ENCODE measurements around the gene IQGAP3. TPM values are rescaled to one million over a fixed set of nuclear protein-coding genes. Genes with fewer than 3 reads are reported as not detected.

Gene IQGAP3
- total RNA-seq, 1 donor from 2014 or later: 43.1 TPM

DNA sequence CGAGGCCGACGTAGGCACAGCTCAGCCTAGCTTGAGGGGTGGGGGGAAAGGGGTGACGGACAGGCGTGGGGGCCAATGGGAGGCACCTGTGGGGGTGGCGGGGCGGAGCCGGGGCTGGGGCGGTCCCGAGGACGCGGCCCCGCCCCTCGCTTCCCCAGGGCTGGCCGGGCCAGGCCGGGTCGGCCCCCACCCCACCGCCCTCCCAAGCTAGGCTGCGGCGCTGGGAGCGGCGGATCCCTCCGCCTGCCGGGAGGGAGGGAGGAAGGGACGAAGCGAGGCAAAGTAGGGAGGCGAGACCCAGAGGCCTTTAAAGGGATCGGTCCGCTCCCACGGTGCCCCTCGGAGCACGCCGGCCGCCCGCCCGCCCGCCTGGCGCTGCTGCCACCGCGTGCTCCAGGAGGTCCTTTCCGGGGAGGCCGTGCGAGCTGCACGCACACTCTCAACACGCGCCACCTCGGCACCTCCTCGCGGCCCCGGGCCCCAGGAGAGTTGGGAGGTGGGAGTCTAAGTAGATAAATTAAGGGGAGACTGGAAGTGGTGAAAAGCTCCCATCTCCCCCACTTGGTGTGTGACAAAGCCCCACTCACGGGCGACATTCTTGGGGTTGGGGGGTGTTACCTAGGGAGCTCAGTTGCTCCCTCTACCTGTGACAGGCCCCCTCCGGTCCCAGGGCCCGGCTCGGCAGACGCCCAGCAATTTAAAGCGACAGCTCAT, 71.4 kb downstream of the IQGAP3 start:
- H3K27ac Mint-ChIP-seq (ENCODE audit: unreplicated experiment): peak overlapping the region; percentile 81
- TF ChIP-seq, protein P1, sequence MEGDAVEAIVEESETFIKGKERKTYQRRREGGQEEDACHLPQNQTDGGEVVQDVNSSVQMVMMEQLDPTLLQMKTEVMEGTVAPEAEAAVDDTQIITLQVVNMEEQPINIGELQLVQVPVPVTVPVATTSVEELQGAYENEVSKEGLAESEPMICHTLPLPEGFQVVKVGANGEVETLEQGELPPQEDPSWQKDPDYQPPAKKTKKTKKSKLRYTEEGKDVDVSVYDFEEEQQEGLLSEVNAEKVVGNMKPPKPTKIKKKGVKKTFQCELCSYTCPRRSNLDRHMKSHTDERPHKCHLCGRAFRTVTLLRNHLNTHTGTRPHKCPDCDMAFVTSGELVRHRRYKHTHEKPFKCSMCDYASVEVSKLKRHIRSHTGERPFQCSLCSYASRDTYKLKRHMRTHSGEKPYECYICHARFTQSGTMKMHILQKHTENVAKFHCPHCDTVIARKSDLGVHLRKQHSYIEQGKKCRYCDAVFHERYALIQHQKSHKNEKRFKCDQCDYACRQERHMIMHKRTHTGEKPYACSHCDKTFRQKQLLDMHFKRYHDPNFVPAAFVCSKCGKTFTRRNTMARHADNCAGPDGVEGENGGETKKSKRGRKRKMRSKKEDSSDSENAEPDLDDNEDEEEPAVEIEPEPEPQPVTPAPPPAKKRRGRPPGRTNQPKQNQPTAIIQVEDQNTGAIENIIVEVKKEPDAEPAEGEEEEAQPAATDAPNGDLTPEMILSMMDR (conservative IDR thresholded peaks at IDR 0.05): peak; percentile 63
- H3K36me3 Mint-ChIP-seq (ENCODE audit: low read depth): no peaks in the 10 kb centered on the region
- peaks cover 67% of the 10 kb centered on the region for H3K4me1 Mint-ChIP-seq
- no peaks in the 10 kb centered on the region for H3K27me3 Mint-ChIP-seq (ENCODE audit: low read depth)
- peak; percentile 90 for DNase-seq (ENCODE audit: low read depth, low spot score)
- H3K9me3 Mint-ChIP-seq: no peaks in the 10 kb centered on the region
- peak overlapping the region; percentile 94 for H3K4me3 Mint-ChIP-seq

DNA sequence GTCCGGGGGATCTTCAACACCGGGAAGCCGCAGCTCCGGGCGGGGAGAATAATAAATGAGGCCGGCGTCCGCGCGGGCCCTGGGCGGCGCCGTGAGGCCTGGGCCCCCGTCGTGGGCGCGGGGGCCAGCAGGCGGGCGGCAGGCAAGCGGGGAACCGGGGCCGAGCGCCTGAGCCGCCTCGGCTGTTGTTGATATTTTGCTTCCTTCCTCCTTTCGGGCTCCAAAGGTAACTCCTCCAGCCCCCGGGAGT, 71.9 kb downstream of the IQGAP3 start, which contains the start of gene MEF2D:
TSS of gene MEF2D (minus strand) at position 233 of the 250 bp plus-strand sequence. CDS start 17,483 bp downstream, outside the sequence.
- Mint-ChIP-seq H3K4me1 (peaks cover 66% of the 10 kb centered on the region), H3K27me3 (ENCODE audit: low read depth) (no peaks in the 10 kb centered on the region)
- TF ChIP-seq, protein P1 (conservative IDR thresholded peaks at IDR 0.05): no peak

DNA sequence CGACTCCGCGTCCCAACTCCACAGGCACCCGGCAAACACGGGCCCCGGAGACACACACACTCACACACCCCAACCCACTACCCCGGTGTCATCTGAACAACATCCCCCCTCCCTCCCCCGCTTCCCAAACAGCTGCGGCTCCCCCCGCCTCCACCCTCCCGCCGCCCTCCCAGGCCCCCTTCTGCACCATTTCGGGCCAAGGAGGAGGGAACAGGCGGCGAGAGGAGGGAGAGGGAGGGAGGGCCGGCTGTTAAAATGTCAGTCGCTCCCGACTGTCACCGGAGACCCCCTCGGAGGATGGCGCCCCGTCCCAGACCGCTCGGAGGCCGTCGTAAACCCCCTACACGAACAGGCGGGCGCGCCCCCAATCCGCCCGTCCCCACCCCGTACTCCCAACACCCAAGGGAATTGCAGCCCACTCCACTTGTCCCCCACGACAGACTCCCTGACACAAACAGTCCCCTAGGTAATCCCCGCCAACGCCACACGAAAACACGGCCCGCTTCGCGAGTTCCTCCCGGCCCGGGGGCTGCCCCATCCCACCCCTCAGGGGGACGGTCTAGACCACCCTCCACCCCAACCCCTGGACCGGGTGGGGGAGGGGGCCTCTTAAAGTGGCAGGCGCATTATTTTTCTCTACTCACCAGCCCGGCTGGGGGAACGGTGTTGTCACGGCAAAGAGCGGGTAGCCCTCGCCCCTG, 72.4 kb downstream of the IQGAP3 start:
- peak; percentile 49 for DNase-seq (ENCODE audit: low read depth, low spot score)
- TF ChIP-seq, protein P1 (conservative IDR thresholded peaks at IDR 0.05): no peak
- Mint-ChIP-seq H3K9me3 (no peaks in the 10 kb centered on the region), H3K4me3 (peak overlapping the region; percentile 94), H3K4me1 (peaks cover 61% of the 10 kb centered on the region), H3K36me3 (ENCODE audit: low read depth) (no peaks in the 10 kb centered on the region), H3K27me3 (ENCODE audit: low read depth) (no peaks in the 10 kb centered on the region), H3K27ac (ENCODE audit: unreplicated experiment) (no peak overlapping the region)

More for the DNA sequence above, 71.9 kb downstream of the IQGAP3 start, which contains the start of gene MEF2D:
- no peaks in the 10 kb centered on the region for H3K36me3 Mint-ChIP-seq (ENCODE audit: low read depth)
- DNase-seq (ENCODE audit: low read depth, low spot score): no peak
- H3K27ac Mint-ChIP-seq (ENCODE audit: unreplicated experiment): peak within 1 kb of the TSS; percentile 81
- peak within 1 kb of the TSS; percentile 94 for H3K4me3 Mint-ChIP-seq
- no peaks in the 10 kb centered on the region for H3K9me3 Mint-ChIP-seq

DNA sequence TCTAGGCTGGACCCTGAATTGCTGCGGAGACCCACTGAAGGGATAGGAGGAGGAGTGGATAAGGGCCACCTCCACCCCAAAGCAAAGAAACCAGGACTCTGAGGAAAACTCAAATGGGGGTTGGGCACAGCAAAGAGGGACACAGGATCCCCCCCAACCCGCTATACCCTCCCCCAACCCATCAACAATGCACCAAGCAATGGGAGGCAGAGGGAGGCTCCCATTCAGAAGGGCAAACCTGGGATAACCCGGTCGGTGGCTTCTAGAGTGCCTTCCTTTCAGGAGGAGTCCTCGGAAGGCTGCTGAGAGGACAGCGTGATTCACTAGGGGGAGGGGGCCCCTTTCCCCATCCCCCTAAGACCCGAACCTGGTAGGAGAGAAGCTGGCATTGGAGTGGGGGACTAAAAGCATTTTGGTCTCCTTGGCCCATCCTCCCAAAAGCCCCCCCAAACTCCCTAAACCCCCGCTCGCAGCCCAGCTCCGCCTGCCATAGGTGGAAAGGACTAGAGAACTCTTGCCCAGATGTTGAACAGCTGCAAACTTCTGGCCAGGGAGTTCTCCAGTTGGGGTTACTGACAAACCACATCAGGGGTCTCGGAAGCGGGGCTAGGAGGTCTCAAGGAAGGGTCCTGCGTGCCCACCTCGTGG, 73.0 kb downstream of the IQGAP3 start:
- Mint-ChIP-seq H3K9me3 (no peaks in the 10 kb centered on the region), H3K27ac (ENCODE audit: unreplicated experiment) (peak overlapping the region; percentile 84), H3K36me3 (ENCODE audit: low read depth) (no peaks in the 10 kb centered on the region), H3K27me3 (ENCODE audit: low read depth) (no peaks in the 10 kb centered on the region), H3K4me1 (peaks cover 56% of the 10 kb centered on the region), H3K4me3 (peak overlapping the region; percentile 90)
- DNase-seq (ENCODE audit: low read depth, low spot score): no peak
- TF ChIP-seq, protein P1 (conservative IDR thresholded peaks at IDR 0.05): no peak

DNA sequence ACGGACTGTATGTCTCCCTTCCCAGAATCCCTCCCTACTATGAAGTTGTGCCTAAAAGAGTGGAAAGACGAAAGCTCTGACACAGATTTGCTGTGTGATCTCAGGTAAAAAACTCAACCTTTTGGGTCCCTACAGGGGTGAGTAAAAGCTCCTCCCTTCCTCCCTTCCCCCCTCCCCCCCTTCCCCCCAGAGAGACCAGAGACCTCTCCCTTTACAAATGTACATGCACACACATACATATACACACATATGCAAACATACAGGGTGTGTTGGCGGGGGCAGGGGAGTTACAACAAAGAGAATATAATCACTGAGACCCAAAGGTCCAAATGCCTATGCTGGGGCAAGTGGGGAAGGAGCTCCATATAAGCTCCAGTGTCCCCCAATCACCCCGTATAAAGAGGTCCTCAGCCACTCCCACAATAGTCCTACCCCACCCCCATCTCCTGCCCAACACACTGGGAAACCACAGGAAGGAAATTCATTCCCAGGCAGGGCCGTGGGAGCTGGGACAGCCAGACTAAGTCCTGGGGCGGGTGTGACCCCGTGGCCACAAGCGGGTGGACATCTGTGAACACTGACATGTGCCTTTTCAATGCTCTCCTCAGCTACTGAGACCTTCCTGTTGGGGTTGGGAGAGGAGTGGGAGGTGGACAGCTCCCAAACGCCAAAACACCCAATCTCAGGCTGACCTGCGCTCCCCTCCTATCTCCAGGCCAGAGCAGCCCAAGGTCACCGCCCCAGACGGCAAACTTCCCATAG, 73.8 kb downstream of the IQGAP3 start:
- TF ChIP-seq, protein P1 (conservative IDR thresholded peaks at IDR 0.05): no peak
- DNase-seq (ENCODE audit: low read depth, low spot score): no peak
- Mint-ChIP-seq H3K27ac (ENCODE audit: unreplicated experiment) (peak overlapping the region; percentile 84), H3K9me3 (no peaks in the 10 kb centered on the region), H3K4me3 (peak overlapping the region; percentile 90), H3K27me3 (ENCODE audit: low read depth) (no peaks in the 10 kb centered on the region), H3K36me3 (ENCODE audit: low read depth) (no peaks in the 10 kb centered on the region), H3K4me1 (peaks cover 51% of the 10 kb centered on the region)

Data from neural crest cell (in vitro differentiated cells).